Measurements from ENCODE around the gene SGCD.

- TF ChIP-seq CTCF (IDR thresholded peaks at IDR 0.05) (no peak), POLR2A (IDR thresholded peaks at IDR 0.05) (no peak)
Observed at GRCh38 chr5:156399323-156399722, 72.4 kb downstream of the SGCD start.

All from heart left ventricle (tissue), 13 donors.